HEK293 (cell line): ENCODE results near the gene NOP56.

Experiments used
- CTCF ChIA-PET: fragments of 350-600 bp; formaldehyde crosslinking; extraction: SDS; loops from one replicate; lab custom pipeline; 2021; ENCODE audit warnings: antibody characterized with exemption; lab: Yijun Ruan, JAX
- POLR2A ChIA-PET: fragments of 300-600 bp; formaldehyde crosslinking; extraction: SDS; loops from one replicate; lab custom pipeline; 2020; ENCODE audit warnings: antibody characterized with exemption, inconsistent platforms; lab: Yijun Ruan, JAX
- H3K27ac ChIP-seq: fragments of 200-500 bp; sonication (Bioruptor generic); 2 replicates; pipeline ENCODE4 v1.5.1; 2014; ENCODE audit warnings: low read depth, low read length, control low read depth, inconsistent platforms; ENCODE audit errors: extremely low read depth
- H3K36me3 ChIP-seq, 2 experiments: fragments of 200-500 bp in 1 of 2; sonication (Bioruptor generic) in 1 of 2; 1 replicate in 1 of 2; 2 replicates in 1 of 2; pipeline ENCODE4 v1.5.1; 2014 to 2017; ENCODE audit warnings: inconsistent platforms in 2 of 2, low read length in 2 of 2; ENCODE audit not compliant: control insufficient read depth in 2 of 2, insufficient read depth in 1 of 2
- H3K4me1 ChIP-seq: fragments of 200-500 bp; sonication (Bioruptor generic); 2 replicates; pipeline ENCODE4 v1.5.1; 2014; ENCODE audit warnings: mild to moderate bottlenecking, low read length, inconsistent platforms; ENCODE audit not compliant: control insufficient read depth, insufficient read depth
- H3K4me3 ChIP-seq: 2 replicates; pipeline ENCODE4 v1.5.1; 2011; ENCODE audit warnings: low read depth, mild to moderate bottlenecking, control low read depth, low read length, moderate library complexity
- H3K9me3 ChIP-seq: fragments of 200-500 bp; sonication (Bioruptor generic); 2 replicates; pipeline ENCODE4 v1.5.1; 2014; ENCODE audit warnings: low read depth, low read length, inconsistent platforms; ENCODE audit not compliant: control insufficient read depth, insufficient read depth
- BCL11A ChIP-seq: fragments of 450-650 bp; formaldehyde crosslinking; IDR thresholded peaks from 2 replicates; pipeline ENCODE4 v1.5.1; 2016; ENCODE audit warnings: low read depth, missing biosample characterization, missing genetic modification characterization
- OVOL3 ChIP-seq: fragments of 450-650 bp; formaldehyde crosslinking; IDR thresholded peaks from 2 replicates; pipeline ENCODE4 v1.5.1; 2016; ENCODE audit warnings: missing biosample characterization, missing genetic modification characterization
- SETDB1 ChIP-seq: IDR thresholded peaks from one replicate; pipeline ENCODE4 v1.6.1; 2017; ENCODE audit warnings: mild to moderate bottlenecking, low read length, moderate library complexity, mixed read lengths; ENCODE audit not compliant: insufficient read length
- ZNF146 ChIP-seq: fragments of 450-650 bp; formaldehyde crosslinking; IDR thresholded peaks from 2 replicates; pipeline ENCODE4 v1.5.1; 2016; ENCODE audit warnings: missing biosample characterization, missing genetic modification characterization
- ZNF335 ChIP-seq: fragments of 450-650 bp; formaldehyde crosslinking; conservative IDR thresholded peaks from 2 replicates; pipeline ENCODE4 v1.5.1; 2016; ENCODE audit warnings: missing biosample characterization, missing genetic modification characterization
- ZNF391 ChIP-seq: fragments of 450-650 bp; formaldehyde crosslinking; IDR thresholded peaks from 2 replicates; pipeline ENCODE4 v1.5.1; 2016; ENCODE audit warnings: low read depth, missing biosample characterization, missing genetic modification characterization, borderline replicate concordance
- ZNF404 ChIP-seq: fragments of 450-650 bp; formaldehyde crosslinking; IDR thresholded peaks from 2 replicates; pipeline ENCODE4 v1.5.1; 2017; ENCODE audit warnings: missing biosample characterization, missing genetic modification characterization
- ZNF658 ChIP-seq: fragments of 450-650 bp; formaldehyde crosslinking; IDR thresholded peaks from 2 replicates; pipeline ENCODE4; 2016; ENCODE audit warnings: missing biosample characterization, missing genetic modification characterization
- ZNF660 ChIP-seq: fragments of 450-650 bp; IDR thresholded peaks from 2 replicates; pipeline ENCODE4 v1.5.1; 2018; ENCODE audit warnings: missing biosample characterization, mild to moderate bottlenecking, missing genetic modification characterization
- ZNF677 ChIP-seq: fragments of 450-650 bp; IDR thresholded peaks from 2 replicates; pipeline ENCODE4 v1.5.0; 2018; ENCODE audit warnings: missing biosample characterization, mild to moderate bottlenecking, missing genetic modification characterization, moderate library complexity
- TF ChIP-seq, protein P1 (sequence below): fragments of 450-650 bp; formaldehyde crosslinking; IDR thresholded peaks from 2 replicates; pipeline ENCODE4 v1.5.0; 2017; ENCODE audit warnings: missing biosample characterization, missing genetic modification characterization, borderline replicate concordance
- TF ChIP-seq, protein P2 (sequence below): fragments of 450-650 bp; formaldehyde crosslinking; IDR thresholded peaks from 2 replicates; pipeline ENCODE4 v1.5.1; 2016; ENCODE audit warnings: missing biosample characterization, missing genetic modification characterization
- TF ChIP-seq, protein P3 (sequence below): fragments of 450-650 bp; formaldehyde crosslinking; IDR thresholded peaks from 2 replicates; pipeline ENCODE4 v1.5.1; 2016; ENCODE audit warnings: missing biosample characterization, missing genetic modification characterization, borderline replicate concordance
- TF ChIP-seq, protein P4 (sequence below): fragments of 450-650 bp; formaldehyde crosslinking; IDR thresholded peaks from 2 replicates; pipeline ENCODE4 v1.5.1; 2017; ENCODE audit warnings: missing biosample characterization, missing genetic modification characterization

NOP56 gene

DNA sequence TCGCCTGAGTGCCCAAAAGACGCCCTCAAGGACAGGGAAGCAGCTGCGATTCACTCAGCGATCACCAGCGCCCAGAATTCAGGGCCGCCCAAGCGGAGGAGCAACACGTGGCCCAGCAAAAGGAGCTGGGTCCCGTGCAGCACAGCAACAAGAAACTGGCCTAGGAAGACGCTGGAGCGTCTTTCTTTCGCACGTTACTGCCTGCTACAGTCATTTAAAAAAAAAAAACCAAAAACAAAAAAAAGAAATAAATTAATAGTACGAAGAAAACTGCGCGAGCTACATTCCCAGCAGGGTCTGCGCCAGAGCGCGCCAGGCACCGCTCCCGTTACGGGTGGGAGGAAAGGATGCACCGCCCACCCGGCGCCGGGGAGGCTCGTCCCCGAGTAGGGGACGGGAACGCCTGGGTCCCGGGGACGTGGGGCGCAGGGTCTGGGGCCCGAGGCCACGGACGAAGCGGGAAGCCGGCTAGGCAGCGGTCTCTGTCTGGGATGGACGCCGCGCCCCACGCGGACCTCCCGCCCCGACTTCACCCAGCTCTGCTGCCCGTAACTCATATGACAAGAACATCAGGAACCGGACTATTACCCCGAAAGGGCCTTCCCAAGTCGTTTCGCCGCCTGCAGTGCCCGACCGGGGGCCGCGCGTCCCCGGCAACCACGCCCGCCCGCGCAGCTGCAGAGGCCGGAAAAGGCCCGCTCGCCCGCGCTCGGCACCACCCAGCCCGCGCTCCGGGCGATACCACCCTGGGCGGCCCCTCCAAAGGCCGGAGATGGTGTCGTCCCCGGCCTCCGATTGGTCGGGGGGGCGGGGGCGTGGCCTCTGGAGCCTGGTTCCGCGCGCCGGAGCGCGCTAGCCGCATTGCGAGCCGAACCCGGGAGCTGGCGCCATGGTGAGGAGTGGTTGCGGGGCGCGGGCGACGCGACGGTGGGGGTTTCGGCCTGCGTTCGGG lies at the start of gene NOP56 (continued):
- TF ChIP-seq SETDB1 (no peak), ZNF677 (tag by site-specific recombination) (no peak), ZNF146 (tag by site-specific recombination) (peak; percentile 71), ZNF658 (tag by site-specific recombination) (no peak), BCL11A (tag by site-specific recombination) (peak; percentile 55; the same call in 1 of the 2 replicates), ZNF391 (tag by site-specific recombination) (peak; percentile 69; the same call in 1 of the 2 replicates)
- TF ChIP-seq, protein P1, sequence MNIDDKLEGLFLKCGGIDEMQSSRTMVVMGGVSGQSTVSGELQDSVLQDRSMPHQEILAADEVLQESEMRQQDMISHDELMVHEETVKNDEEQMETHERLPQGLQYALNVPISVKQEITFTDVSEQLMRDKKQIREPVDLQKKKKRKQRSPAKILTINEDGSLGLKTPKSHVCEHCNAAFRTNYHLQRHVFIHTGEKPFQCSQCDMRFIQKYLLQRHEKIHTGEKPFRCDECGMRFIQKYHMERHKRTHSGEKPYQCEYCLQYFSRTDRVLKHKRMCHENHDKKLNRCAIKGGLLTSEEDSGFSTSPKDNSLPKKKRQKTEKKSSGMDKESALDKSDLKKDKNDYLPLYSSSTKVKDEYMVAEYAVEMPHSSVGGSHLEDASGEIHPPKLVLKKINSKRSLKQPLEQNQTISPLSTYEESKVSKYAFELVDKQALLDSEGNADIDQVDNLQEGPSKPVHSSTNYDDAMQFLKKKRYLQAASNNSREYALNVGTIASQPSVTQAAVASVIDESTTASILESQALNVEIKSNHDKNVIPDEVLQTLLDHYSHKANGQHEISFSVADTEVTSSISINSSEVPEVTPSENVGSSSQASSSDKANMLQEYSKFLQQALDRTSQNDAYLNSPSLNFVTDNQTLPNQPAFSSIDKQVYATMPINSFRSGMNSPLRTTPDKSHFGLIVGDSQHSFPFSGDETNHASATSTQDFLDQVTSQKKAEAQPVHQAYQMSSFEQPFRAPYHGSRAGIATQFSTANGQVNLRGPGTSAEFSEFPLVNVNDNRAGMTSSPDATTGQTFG, result no peak

DNA sequence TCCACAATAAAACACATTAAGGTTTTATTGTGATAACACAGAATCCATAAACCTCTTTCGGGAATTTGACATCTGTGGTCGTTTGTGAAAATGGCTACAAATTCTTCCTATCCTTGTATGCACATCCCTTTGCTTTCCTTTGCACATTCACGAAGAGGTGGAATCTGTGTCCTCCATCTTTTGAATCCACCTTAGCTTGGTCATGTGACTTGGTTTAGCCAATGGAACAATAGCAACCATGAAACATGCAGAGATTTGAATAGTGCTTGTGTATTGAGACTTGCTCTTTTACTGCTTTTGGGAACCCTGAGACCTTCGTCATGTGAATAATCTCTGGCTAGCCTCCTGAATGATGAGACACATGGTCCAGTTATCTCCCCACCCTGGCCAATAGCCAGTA lies 49.7 kb upstream of the NOP56 start:
- H3K27ac ChIP-seq, result no peak overlapping the region
- H3K4me3 ChIP-seq, result no peak overlapping the region
- CTCF ChIA-PET, result interaction anchor here (0.6 to 0.7 kb wide), 2 partner anchors 44 to 80 kb away, joined by 6 read pairs; no protein-coding TSS in a partner anchor
- POLR2A ChIA-PET, result interaction anchor here (1.2 to 1.9 kb wide), 2 partner anchors 13 to 52 kb away, joined by 4 read pairs; no protein-coding TSS in a partner anchor
- no peaks in the 10 kb centered on the region for H3K36me3 ChIP-seq
- TF ChIP-seq, protein P2, sequence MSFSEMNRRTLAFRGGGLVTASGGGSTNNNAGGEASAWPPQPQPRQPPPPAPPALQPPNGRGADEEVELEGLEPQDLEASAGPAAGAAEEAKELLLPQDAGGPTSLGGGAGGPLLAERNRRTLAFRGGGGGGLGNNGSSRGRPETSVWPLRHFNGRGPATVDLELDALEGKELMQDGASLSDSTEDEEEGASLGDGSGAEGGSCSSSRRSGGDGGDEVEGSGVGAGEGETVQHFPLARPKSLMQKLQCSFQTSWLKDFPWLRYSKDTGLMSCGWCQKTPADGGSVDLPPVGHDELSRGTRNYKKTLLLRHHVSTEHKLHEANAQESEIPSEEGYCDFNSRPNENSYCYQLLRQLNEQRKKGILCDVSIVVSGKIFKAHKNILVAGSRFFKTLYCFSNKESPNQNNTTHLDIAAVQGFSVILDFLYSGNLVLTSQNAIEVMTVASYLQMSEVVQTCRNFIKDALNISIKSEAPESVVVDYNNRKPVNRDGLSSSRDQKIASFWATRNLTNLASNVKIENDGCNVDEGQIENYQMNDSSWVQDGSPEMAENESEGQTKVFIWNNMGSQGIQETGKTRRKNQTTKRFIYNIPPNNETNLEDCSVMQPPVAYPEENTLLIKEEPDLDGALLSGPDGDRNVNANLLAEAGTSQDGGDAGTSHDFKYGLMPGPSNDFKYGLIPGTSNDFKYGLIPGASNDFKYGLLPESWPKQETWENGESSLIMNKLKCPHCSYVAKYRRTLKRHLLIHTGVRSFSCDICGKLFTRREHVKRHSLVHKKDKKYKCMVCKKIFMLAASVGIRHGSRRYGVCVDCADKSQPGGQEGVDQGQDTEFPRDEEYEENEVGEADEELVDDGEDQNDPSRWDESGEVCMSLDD (tag by site-specific recombination), result no peak
- TF ChIP-seq, protein P3, sequence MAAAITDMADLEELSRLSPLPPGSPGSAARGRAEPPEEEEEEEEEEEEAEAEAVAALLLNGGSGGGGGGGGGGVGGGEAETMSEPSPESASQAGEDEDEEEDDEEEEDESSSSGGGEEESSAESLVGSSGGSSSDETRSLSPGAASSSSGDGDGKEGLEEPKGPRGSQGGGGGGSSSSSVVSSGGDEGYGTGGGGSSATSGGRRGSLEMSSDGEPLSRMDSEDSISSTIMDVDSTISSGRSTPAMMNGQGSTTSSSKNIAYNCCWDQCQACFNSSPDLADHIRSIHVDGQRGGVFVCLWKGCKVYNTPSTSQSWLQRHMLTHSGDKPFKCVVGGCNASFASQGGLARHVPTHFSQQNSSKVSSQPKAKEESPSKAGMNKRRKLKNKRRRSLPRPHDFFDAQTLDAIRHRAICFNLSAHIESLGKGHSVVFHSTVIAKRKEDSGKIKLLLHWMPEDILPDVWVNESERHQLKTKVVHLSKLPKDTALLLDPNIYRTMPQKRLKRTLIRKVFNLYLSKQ (tag by site-specific recombination), result no peak
- no peak for TF ChIP-seq ZNF404 (tag by site-specific recombination)
- TF ChIP-seq, protein P4, sequence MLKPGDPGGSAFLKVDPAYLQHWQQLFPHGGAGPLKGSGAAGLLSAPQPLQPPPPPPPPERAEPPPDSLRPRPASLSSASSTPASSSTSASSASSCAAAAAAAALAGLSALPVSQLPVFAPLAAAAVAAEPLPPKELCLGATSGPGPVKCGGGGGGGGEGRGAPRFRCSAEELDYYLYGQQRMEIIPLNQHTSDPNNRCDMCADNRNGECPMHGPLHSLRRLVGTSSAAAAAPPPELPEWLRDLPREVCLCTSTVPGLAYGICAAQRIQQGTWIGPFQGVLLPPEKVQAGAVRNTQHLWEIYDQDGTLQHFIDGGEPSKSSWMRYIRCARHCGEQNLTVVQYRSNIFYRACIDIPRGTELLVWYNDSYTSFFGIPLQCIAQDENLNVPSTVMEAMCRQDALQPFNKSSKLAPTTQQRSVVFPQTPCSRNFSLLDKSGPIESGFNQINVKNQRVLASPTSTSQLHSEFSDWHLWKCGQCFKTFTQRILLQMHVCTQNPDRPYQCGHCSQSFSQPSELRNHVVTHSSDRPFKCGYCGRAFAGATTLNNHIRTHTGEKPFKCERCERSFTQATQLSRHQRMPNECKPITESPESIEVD (tag by site-specific recombination), result no peak
- no peak for TF ChIP-seq ZNF335
- TF ChIP-seq ZNF660, result no peak
- no peak for TF ChIP-seq OVOL3 (tag by site-specific recombination)
- no peaks in the 10 kb centered on the region for H3K4me1 ChIP-seq
- no peaks in the 10 kb centered on the region; the same call in 1 of the 2 replicates for H3K9me3 ChIP-seq
